ENCODE data around the gene SLC25A30.

The SLC25A30 gene, protein sequence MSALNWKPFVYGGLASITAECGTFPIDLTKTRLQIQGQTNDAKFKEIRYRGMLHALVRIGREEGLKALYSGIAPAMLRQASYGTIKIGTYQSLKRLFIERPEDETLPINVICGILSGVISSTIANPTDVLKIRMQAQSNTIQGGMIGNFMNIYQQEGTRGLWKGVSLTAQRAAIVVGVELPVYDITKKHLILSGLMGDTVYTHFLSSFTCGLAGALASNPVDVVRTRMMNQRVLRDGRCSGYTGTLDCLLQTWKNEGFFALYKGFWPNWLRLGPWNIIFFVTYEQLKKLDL

DNA sequence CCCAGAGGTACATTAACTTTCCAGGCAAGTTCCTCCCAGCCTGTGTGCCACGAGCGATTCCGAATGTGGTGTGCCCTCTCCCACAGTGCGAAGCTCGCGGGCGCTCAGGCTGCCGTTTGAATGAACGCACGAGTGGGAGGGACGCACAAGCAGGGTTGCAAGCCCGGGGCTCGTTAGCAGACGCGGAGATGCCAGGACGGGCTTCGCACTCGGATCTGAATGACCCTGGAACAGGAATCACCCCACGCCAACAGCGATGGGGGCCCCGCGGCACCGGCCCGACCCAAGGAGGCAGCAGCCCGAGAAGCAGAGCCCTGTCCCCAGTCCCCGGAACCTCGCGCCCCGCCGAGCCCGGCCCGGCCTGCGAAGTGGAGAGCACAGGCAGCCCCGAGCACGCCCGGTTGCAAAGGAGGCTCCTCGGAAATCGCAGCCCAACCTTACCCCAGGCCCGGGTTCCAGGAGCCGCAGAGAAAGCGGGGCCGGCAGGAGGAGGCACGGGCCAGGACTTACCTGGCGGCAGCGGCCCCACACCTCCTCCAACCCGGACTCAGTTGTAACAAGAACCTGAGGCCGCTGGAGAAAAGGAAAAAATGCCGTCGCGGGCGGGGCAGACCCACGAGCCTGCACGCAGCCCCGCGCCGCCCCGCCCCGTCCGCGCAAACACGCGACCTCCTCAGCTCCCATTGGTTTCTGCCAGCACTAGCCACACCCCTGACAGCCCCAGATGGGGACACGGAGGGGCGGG lies at the start of gene SLC25A30:
Gene SLC25A30, minus strand, starts transcription at position 584 of the 745 bp plus-strand sequence. CDS start 6,948 bp downstream, outside the sequence.
- peak; percentile 30 to 95 (median 81) for DNase-seq

GRCh38 chr13:45466359-45466758 lies 48.2 kb upstream of the SLC25A30 start:
- DNase-seq, result no peak

GRCh38 chr13:45464687-45465453 lies 46.7 kb upstream of the SLC25A30 start, which contains the start of gene COG3:
Gene COG3, plus strand, starts transcription at chr13:45464939. Its CDS starts 98 bp downstream, at chr13:45465037.
- peak; percentile 66 to 96 (median 90) for DNase-seq

DNA sequence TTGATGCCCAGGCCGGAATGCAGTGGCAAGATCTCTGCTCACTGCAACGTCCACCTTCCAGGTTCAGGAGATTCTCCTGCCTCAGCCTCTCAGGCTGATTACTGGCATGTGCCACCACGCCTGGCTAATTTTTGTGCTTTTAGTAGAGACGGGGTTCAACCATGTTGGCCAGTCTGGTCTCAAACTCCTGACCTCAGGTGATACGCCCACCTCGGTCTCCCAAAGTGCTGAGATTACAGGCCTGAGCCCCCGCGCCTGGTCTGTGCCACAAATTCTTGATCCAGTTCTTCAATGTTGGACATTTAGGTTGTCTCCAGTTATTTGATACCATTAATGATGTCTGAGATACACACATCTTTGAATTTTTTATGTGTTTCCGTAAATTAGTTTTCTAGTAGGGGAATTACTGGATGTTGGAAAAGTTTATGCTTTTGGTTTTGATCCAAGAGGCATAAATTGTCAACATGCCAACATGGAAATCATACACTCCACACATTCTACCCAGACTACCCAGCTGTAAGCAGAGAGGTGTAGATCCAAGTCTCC lies 46.0 kb upstream of the SLC25A30 start:
- peak in 6 of 56 donors; percentile 0 to 26 (median 6) for DNase-seq

- DNase-seq, result no peak
Measured at GRCh38 chr13:45456196-45456972, 38.2 kb upstream of the SLC25A30 start.

- no peak for DNase-seq
Measured at GRCh38 chr13:45454204-45454603, 36.0 kb upstream of the SLC25A30 start.

DNA sequence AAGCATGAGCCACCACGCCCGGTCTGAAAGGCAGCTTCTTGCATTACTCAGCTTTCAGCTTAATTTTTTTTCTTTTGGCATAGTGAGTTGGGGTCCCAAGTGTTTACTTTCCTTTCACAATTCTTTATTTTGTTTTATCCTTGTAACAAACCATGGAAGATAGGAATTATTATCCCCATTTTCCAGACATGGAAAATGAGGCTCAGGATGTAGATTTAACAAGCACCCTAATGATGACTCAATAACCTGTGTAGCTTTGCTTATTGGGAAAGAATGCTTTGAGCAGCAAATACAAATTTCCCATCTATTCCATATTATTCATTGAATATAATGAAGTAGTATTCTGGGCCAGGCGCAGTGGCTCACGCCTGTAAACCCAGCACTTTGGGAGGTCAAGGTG lies 33.1 kb upstream of the SLC25A30 start:
- DNase-seq, result no peak

DNA sequence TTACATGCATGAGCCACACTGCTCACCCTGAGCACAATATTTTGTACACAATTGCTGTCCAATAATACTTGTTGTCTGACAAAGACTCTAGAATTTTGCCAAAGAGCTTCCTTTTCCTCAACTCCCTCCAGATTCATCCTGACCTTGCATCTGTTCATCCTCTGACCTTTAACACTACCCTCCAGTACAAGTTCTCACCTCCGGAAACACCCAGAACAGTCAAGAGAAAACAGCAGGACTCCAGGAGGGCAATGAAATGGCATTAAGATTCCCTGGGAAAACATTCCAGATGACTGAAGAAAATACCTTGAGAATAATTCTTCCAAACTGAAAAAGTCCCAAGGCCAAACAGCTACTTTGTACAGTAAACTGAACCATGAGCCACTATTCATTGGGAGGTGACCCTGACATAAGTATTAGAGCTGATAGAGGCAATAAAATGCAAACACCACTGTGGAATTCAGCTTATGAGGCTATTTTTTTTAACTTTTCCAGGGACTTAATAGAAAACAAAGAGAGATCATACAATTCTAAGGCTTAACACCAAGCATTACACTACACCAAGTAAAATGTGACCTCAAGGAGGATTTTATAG lies 30.9 kb upstream of the SLC25A30 start:
- DNase-seq, result no peak

- no peak for DNase-seq
Measured at GRCh38 chr13:45447050-45447661, 29.0 kb upstream of the SLC25A30 start.

GRCh38 chr13:45446181-45446580 lies 28.0 kb upstream of the SLC25A30 start:
- DNase-seq, result no peak

DNA sequence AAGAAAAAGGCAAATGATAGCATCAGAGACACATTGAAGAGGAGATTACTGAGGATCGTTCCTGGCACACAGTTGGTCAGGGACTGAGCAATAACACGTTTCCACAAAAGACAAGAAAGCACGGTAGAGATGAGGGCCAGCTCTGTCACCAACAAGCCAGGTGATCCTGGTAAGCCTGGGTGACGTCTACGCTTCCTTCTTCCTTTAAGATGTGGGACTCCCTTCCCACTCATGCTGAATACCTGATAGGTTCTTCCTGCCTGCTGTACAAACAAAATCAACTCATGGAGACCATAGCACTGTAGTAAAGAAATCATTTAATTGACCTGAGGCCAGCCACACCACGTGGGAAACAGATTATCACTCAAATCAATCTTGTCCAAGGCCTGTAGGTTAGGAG lies 26.9 kb upstream of the SLC25A30 start:
- no peak for DNase-seq

DNA sequence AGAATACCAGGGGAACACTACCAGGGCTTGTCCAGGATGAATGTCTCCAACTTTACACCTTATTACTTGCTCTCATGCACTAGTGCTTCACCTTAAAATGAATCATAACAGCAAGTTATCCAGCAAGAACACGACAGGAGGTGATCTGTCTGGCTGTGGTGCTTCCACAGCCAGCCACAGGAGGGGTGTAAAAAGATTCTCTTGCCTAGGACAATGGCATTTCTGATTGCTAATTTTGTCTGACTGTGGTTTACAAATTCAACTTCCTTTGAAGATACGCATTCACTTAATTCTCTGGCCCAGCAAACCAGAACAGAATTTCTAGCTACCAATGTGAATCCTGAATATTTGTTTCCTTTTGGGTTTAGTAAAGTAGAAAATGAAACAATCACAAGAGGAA lies 23.5 kb upstream of the SLC25A30 start:
- no peak for DNase-seq

- DNase-seq, result no peak
Measured at GRCh38 chr13:45439781-45440462, 21.7 kb upstream of the SLC25A30 start.

DNA sequence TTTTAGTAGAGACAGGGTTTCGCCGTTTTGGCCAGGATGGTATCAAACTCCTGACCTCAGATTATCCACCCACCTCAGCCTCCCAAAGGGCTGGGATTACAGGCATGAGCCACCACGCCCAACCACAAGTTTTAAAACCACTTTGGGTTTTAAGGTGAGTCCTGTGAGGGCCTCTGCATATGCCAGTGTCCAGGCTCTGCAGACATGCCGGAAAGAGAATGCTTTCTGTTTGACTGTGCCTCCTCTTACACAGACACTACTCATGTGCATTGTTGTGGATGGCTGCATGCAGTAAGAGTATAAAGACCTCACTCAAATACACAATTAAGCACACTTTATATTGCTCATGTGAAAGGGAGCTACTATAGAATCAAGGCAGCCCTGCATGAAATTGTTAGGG lies 20.8 kb upstream of the SLC25A30 start:
- DNase-seq, result no peak

DNA sequence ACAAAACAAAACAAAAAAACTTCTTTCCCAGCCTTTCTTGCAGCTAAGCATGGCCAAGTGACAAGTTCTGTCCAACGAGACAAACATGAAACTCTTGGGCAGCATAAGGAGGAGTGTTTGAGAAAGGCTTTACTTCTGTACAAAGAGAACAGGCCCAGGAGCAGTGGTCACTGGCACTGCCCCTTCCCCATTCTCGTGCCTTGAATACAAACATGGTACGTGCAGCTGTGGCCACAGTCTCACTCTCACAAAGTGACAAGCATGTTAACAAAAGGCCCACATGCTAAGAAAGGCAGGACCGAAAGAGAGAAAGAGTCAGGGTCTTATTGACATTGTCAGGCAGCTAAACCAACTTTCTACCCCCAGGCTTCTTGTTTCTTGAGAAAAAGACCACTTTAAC lies 19.8 kb upstream of the SLC25A30 start:
- DNase-seq, result no peak

DNA sequence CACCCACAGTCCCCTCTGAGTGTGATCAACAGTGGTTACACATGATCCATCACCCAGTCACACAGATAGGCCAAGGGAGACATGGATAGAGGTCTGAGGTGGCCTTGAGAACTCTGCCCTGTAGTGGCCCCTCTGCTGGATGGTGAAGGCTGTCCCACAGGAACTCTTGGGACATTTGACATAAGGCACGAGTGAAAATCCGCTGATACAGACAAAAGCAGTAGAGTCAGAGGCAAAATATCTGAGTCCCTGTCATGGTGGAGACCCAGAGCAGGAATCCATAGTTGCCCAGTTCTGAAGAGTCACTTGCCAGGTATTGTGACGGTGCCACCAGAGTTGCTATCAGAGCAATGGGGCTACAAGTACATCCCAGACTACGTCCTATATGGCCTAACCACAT lies 18.8 kb upstream of the SLC25A30 start:
- no peak for DNase-seq

DNA sequence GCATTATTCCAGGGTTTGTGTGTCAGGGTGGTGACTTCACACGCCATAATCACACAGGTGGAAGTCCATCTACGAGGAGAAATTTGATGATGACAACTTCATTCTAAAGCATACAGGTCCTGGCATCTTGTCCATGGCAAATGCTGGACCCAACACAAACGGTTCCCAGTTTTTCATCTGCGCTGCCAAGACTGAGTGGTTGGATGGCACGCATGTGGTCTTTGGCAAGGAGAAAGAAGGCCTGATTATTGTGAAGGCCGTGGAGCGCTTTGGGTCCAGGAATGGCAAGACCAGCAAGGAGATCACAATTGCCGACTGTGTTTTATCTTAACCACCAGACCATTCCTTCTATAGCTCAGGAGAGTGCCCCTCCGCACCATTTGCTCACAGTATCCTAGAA lies 18.2 kb upstream of the SLC25A30 start:
- DNase-seq, result no peak

DNA sequence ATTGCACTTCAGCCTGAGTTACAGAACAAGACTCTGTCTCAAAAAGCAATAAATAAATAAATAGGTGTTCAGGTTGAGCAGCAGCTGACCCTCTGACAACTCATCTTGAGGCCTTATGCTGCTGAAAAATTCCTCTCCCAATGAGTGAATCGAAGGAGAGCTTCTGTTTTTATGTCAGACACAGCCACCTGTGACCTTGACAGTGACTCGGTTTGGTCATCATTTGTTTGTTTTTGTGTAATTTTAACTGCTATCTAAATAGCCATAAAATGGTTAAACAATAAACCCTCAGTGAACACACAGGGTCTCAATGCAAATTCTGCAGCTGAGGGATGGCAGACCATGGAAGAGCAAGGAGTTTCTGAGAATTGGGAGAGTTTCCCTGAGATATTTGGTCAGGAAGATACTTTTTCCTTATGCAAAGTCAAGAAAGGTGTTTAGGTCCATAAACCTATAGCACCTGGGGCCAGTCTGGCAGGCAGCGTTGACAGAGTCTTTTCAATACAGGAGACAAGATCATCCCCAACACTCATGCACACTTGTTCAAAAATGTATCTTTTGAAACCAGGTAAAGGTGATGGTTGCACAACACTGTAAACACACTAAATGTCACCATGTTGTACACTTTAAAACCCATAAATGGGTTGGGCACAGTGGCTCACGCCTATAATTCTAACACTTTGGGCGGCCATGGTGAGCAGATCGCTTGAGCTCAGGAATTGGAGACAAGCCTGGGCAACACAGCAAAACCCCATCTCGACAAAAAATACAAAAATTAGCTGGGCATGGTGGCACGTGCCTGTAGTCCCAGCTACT lies 16.6 kb upstream of the SLC25A30 start:
- DNase-seq, result no peak

All from nucleus accumbens (tissue), 56 donors.